K562 (cell line): ENCODE results near the gene GLIS1. TPM values are rescaled to one million over a fixed set of nuclear protein-coding genes. Genes with fewer than 3 reads are reported as not detected.

ENCODE experiments used
- CREM ChIP-seq: IDR thresholded peaks from 2 replicates; pipeline ENCODE4 v1.6.1; 2014; ENCODE audit warnings: antibody characterized with exemption, low read depth
- CTCFL ChIP-seq: IDR thresholded peaks from 2 replicates; pipeline ENCODE4 v1.6.1; 2011; ENCODE audit warnings: borderline replicate concordance, low read depth, mild to moderate bottlenecking, moderate library complexity, low read length; ENCODE audit not compliant: insufficient read depth, poor library complexity, severe bottlenecking
- ELK3 ChIP-seq: fragments of 450-650 bp; formaldehyde crosslinking; IDR thresholded peaks from 2 replicates; pipeline ENCODE4 v1.4.0; 2020; ENCODE audit warnings: mild to moderate bottlenecking
- FOS ChIP-seq: IDR thresholded peaks from 3 replicates; pipeline ENCODE4 v1.6.1; 2011; ENCODE audit not compliant: insufficient read length; ENCODE audit errors: extremely low read depth
- GATAD2A ChIP-seq: fragments of 450-650 bp; IDR thresholded peaks from 2 replicates; pipeline ENCODE4 v1.6.1; 2017
- HDAC2 ChIP-seq: fragments of 450-650 bp; IDR thresholded peaks from 2 replicates; pipeline ENCODE4 v1.6.1; 2016; ENCODE audit warnings: mild to moderate bottlenecking
- JUNB ChIP-seq: fragments of 450-650 bp; formaldehyde crosslinking; conservative IDR thresholded peaks from 2 replicates; pipeline ENCODE4 v1.4.0; 2020; ENCODE audit warnings: mild to moderate bottlenecking
- MAX ChIP-seq: sonication (generic); formaldehyde crosslinking; IDR thresholded peaks from 2 replicates; pipeline ENCODE4 v1.9.0; 2022; ENCODE audit warnings: mild to moderate bottlenecking, missing genetic modification reagents
- MXD1 ChIP-seq: fragments of 250-450 bp; sonication (Bioruptor Pico); IDR thresholded peaks from 2 replicates; pipeline ENCODE4 v1.8.0; 2021; ENCODE audit warnings: borderline replicate concordance, mild to moderate bottlenecking, moderate library complexity; ENCODE audit not compliant: poor library complexity, severe bottlenecking
- NKRF ChIP-seq: fragments of 450-650 bp; IDR thresholded peaks from 2 replicates; pipeline ENCODE4 v1.6.1; 2016; ENCODE audit warnings: borderline replicate concordance
- OTX1 ChIP-seq: fragments of 450-650 bp; formaldehyde crosslinking; IDR thresholded peaks from 2 replicates; pipeline ENCODE4 v1.4.0; 2022; ENCODE audit warnings: mild to moderate bottlenecking
- RAD21 ChIP-seq, 2 experiments: fragments of 250-450 bp in 1 of 2; fragments of 450-650 bp in 1 of 2; sonication (Bioruptor Pico) in 1 of 2; formaldehyde crosslinking in 1 of 2; IDR thresholded peaks in 1 of 2; conservative IDR thresholded peaks in 1 of 2; 2 replicates each; pipeline versions ENCODE4 v1.4.0 to v1.8.0; 2020 to 2022; ENCODE audit warnings: mild to moderate bottlenecking in 2 of 2, moderate library complexity in 1 of 2
- SAP30 ChIP-seq: fragments of 200-600 bp; sonication (generic); IDR thresholded peaks from 2 replicates; pipeline ENCODE4 v1.6.1; 2012; ENCODE audit warnings: borderline replicate concordance, low read depth, mild to moderate bottlenecking, moderate library complexity, low read length, control low read depth, inconsistent platforms; ENCODE audit not compliant: insufficient read depth, poor library complexity, severe bottlenecking
- SP2 ChIP-seq: IDR thresholded peaks from 2 replicates; pipeline ENCODE4 v1.6.1; 2011; ENCODE audit warnings: mild to moderate bottlenecking, low read depth, low read length, moderate library complexity; ENCODE audit not compliant: poor library complexity, severe bottlenecking; ENCODE audit errors: extremely low read depth
- TARDBP ChIP-seq: fragments of 450-650 bp; IDR thresholded peaks from 2 replicates; pipeline ENCODE4 v1.6.1; 2016
- TBP ChIP-seq: optimal IDR thresholded peaks from 2 replicates; pipeline ENCODE3; 2011; ENCODE audit warnings: low read depth, low read length, improper control_type of control experiment
- TRIM24 ChIP-seq, 2 experiments: fragments of 450-650 bp; IDR thresholded peaks; 2 replicates each; pipeline ENCODE4 v1.6.1; 2016
- ZNF124 ChIP-seq: sonication (generic); formaldehyde crosslinking; IDR thresholded peaks from 2 replicates; pipeline ENCODE4 v1.8.1; 2022; ENCODE audit warnings: missing genetic modification reagents
- ZNF253 ChIP-seq: fragments of 250-450 bp; sonication (Bioruptor Pico); conservative IDR thresholded peaks from 2 replicates; pipeline ENCODE4 v1.6.1; 2021; ENCODE audit warnings: mild to moderate bottlenecking
- ZNF282 ChIP-seq: sonication (generic); formaldehyde crosslinking; IDR thresholded peaks from 2 replicates; pipeline ENCODE4 v1.8.1; 2023; ENCODE audit warnings: missing genetic modification reagents
- ZNF717 ChIP-seq: fragments of 250-450 bp; sonication (Bioruptor Pico); IDR thresholded peaks from 2 replicates; pipeline ENCODE4 v1.5.0; 2021
- polyA plus RNA-seq, 8 experiments: library from polyadenylated mRNA; depleted of rRNA in 4 of 8; stranded (reverse) in 5 of 8; unstranded in 3 of 8; fragments of >200 nt; fragmentation: Nextera tagmentation in 2 of 8; fragmentation: Illumina TruSeq in 1 of 8; extraction: Ambion mirVana in 2 of 8; extraction: Trizol in 1 of 8; gene quantifications; 2 replicates each; pipeline versions ENCODE4 v1.2.1 to v1.2.3, GENCODE V29; 2011 to 2014; ENCODE audit warnings: inconsistent platforms in 1 of 8, missing spikeins in 1 of 8
- total RNA-seq, 7 experiments: library from RNA; depleted of rRNA in 6 of 7; stranded (reverse); fragments of >200 nt in 6 of 7; fragmentation: Illumina TruSeq in 2 of 7; extraction: Trizol in 2 of 7; gene quantifications; 2 replicates each; pipeline versions ENCODE4 v1.2.1 to v1.2.3, GENCODE V29; 2011 to 2021; ENCODE audit warnings: low replicate concordance in 1 of 7
- TF ChIP-seq, protein P1 (sequence below), 3 experiments: IDR thresholded peaks in 2 of 3; conservative IDR thresholded peaks in 1 of 3; 2 replicates each; pipeline ENCODE4 v1.5.1; 2011 to 2012; ENCODE audit warnings: low read length in 3 of 3, mild to moderate bottlenecking in 3 of 3, control low read depth in 2 of 3, improper control_type of control experiment in 1 of 3, inconsistent platforms in 1 of 3, low read depth in 1 of 3, mixed read lengths in 1 of 3, moderate library complexity in 1 of 3; ENCODE audit not compliant: insufficient read depth in 2 of 3

GLIS1 gene
- total and polyA plus RNA-seq, 9 of the 15 experiments (the other 6 are each of a cell fraction or from before 2014, with no cell fraction given) = not detected

DNA sequence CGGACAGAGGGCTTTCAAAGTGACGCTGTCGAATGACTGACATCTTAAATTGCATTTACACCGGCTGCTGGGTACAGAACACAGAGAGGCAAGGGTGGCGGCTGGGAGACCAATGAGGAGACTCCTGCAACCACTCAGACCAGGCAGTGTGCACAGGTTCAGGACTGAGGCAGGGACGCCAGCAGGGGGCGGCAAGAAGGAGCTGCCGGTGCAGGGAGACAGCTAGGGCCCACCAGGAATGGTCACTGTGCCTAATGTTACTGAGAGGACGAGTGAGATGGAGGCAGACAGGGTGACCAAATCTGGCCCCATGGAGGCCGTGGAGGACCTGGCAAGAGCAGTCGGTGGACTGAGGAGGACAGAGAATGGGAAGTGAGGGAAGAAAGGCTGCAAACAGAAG is 23.5 kb downstream of the GLIS1 start (continued):
- TF ChIP-seq NKRF = no peak
- no peak for TF ChIP-seq ZNF253
- TF ChIP-seq, protein P1, sequence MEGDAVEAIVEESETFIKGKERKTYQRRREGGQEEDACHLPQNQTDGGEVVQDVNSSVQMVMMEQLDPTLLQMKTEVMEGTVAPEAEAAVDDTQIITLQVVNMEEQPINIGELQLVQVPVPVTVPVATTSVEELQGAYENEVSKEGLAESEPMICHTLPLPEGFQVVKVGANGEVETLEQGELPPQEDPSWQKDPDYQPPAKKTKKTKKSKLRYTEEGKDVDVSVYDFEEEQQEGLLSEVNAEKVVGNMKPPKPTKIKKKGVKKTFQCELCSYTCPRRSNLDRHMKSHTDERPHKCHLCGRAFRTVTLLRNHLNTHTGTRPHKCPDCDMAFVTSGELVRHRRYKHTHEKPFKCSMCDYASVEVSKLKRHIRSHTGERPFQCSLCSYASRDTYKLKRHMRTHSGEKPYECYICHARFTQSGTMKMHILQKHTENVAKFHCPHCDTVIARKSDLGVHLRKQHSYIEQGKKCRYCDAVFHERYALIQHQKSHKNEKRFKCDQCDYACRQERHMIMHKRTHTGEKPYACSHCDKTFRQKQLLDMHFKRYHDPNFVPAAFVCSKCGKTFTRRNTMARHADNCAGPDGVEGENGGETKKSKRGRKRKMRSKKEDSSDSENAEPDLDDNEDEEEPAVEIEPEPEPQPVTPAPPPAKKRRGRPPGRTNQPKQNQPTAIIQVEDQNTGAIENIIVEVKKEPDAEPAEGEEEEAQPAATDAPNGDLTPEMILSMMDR (IDR thresholded peaks at IDR 0.05 in 2 of 3, conservative IDR thresholded peaks at IDR 0.05 in 1 of 3; ENCODE audit: insufficient read depth in 2 of 3, low read depth in 1 of 3, low read length in 3 of 3) = peak; percentile 78 to 89 (median 79)
- no peak for TF ChIP-seq FOS
- TF ChIP-seq CTCFL = peak; percentile 66
- TF ChIP-seq SP2 = no peak
- no peak for TF ChIP-seq TBP
- TF ChIP-seq TARDBP = no peak
- TF ChIP-seq ELK3 (CRISPR knock-in tag) = no peak
- TF ChIP-seq SAP30 = no peak
- TF ChIP-seq ZNF282 = no peak
- no peak for TF ChIP-seq MXD1 (CRISPR knock-in tag)
- no peak for TF ChIP-seq OTX1 (CRISPR knock-in tag)
- TF ChIP-seq ZNF717 (CRISPR knock-in tag) = no peak
- TF ChIP-seq TRIM24 (IDR thresholded peaks at IDR 0.05) = no peak
- TF ChIP-seq RAD21 (CRISPR knock-in tag; conservative IDR thresholded peaks at IDR 0.05 in 1 of 2, IDR thresholded peaks at IDR 0.05 in 1 of 2) = peak; percentile 19 to 68; a peak in 2 of 4 replicates
- TF ChIP-seq JUNB (CRISPR knock-in tag) = no peak
- no peak for TF ChIP-seq ZNF124 (CRISPR knock-in tag)
- TF ChIP-seq MAX = 0 out of 2 replicates have a peak, but pooled peaks have one; percentile 10
- no peak for TF ChIP-seq HDAC2
- no peak for TF ChIP-seq CREM
- no peak for TF ChIP-seq GATAD2A
